Measurements from ENCODE around the gene TMEM151A. TPM values are rescaled to one million over a fixed set of nuclear protein-coding genes. Genes with fewer than 3 reads are reported as not detected.

The TMEM151A gene
- total RNA-seq, 1 experiment from 2014 or later, result 1.5 TPM

DNA sequence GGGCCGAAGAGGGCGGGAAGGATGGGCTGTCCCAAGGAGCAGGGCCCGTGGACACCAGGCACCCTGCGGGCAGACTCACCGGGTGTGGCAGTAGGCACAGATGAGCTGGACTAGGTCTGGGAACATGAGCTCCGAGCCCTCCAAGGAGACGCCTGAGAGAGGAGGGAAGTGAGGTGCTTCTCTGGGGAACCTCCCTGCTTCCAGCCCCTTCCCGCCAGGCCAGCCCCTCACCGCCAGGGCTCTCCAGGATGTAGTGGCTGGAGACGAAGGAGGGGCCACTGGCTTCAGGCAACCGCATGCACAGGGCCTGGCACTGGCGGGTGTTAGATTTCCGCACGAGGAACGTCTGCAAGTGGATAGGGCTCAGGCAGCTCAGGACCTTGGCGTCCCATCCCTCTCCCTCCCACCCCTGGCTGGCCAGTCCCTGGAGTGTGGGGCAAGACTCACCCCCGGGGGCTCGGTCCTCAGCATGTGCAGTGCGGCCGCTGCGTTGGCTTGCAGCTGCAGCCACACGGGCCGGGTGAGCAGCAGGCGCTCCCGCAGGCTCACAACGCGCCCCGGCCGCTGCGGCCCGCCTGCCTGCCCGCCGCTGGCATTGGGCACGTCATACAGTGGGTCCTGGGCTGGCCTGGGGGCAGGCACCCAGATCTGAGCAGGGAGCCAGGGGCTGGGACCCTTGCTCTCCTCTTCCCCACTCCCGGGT lies 44.0 kb downstream of the TMEM151A start:
- peaks cover 7% of the 10 kb centered on the region for H3K36me3 ChIP-seq (ENCODE audit: insufficient read depth, low read length, poor library complexity, severe bottlenecking)
- H3K4me3 ChIP-seq (ENCODE audit: low read depth, low read length, poor library complexity, severe bottlenecking), result peak overlapping the region; percentile 38
- intact Hi-C loops (cut with micrococcal nuclease; ENCODE audit: unreplicated experiment), result no loop called here
- TF ChIP-seq EZH2 (IDR thresholded peaks at IDR 0.05; ENCODE audit: borderline replicate concordance, low read depth, low read length, poor library complexity, severe bottlenecking), result no peak
- TF ChIP-seq, protein P1, sequence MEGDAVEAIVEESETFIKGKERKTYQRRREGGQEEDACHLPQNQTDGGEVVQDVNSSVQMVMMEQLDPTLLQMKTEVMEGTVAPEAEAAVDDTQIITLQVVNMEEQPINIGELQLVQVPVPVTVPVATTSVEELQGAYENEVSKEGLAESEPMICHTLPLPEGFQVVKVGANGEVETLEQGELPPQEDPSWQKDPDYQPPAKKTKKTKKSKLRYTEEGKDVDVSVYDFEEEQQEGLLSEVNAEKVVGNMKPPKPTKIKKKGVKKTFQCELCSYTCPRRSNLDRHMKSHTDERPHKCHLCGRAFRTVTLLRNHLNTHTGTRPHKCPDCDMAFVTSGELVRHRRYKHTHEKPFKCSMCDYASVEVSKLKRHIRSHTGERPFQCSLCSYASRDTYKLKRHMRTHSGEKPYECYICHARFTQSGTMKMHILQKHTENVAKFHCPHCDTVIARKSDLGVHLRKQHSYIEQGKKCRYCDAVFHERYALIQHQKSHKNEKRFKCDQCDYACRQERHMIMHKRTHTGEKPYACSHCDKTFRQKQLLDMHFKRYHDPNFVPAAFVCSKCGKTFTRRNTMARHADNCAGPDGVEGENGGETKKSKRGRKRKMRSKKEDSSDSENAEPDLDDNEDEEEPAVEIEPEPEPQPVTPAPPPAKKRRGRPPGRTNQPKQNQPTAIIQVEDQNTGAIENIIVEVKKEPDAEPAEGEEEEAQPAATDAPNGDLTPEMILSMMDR (conservative IDR thresholded peaks at IDR 0.05; ENCODE audit: low read depth, low read length), result no peak
- H3K4me1 ChIP-seq (ENCODE audit: insufficient read depth, low read length, poor library complexity, severe bottlenecking), result peaks cover 25% of the 10 kb centered on the region
- H3K9me3 ChIP-seq (ENCODE audit: low read depth, low read length, poor library complexity, severe bottlenecking), result no peaks in the 10 kb centered on the region
- ChIA-PET CTCF (interaction anchor here (1.0 kb wide), 1 partner anchor 24 kb away, joined by 3 read pairs; no protein-coding TSS in a partner anchor), POLR2A (ENCODE audit: low non-redundant PET) (interaction anchor here (0.5 kb wide), 1 partner anchor 35 kb away, joined by 7 read pairs; no protein-coding TSS in a partner anchor)
- BruUV-seq (replicated peaks), result no TSS peak
- H3K27ac ChIP-seq (ENCODE audit: low read depth, low read length, poor library complexity, severe bottlenecking), result peak overlapping the region; percentile 69
- DNase-seq (ENCODE audit: low spot score), result no peak
- H3K27me3 ChIP-seq (replicated peaks; ENCODE audit: insufficient read depth, low read depth, low read length, poor library complexity), result no peaks in the 10 kb centered on the region

DNA sequence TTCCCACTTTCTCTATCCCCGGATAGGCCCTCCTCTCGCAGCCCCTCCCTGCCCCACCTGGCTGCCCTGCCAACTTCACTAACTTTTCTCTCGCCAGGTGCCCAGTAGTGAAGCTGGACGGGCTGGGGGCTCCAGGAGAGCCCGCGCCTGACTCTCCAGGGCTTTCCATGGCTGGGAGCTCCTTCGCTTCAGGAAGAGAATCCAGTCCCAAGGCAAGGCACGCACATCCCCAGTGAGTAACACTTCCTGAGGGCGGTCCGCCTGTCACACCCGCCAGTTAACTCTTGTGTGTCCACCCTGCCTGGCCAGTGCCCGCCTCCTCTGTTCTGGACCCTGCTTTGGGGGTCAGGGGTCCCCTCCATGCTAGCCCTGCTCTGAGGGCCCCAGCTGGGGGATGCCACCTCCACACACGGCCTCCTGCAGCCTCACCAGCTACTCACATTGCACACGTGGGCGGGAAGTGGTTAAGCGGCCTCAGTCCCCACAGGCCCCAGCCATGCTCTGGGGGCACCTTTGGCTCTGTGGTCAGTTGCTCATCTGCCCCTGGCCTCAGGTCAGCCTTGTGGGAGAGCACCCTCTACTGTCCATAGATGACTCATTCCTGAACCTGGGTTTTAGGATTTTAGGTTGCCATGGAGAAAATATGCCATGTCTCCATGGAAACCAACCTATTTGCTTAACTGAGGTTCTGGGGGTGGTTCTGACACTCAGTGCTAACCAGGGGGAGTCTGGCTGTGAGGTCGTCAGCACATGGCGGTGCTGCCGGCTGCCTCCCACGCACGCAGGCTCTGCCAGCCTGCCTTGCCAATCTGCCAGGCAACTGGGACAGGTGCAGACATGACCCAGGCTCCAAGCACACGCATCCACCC lies 44.8 kb downstream of the TMEM151A start, which contains the start of gene RIN1:
RIN1 (minus strand) TSS at position 201 of the 869 bp plus-strand sequence; CDS start at position 169, 32 bp downstream.
- Histone ChIP-seq H3K27me3 (replicated peaks; ENCODE audit: insufficient read depth, low read depth, low read length, poor library complexity) (no peaks in the 10 kb centered on the region), H3K9me3 (ENCODE audit: low read depth, low read length, poor library complexity, severe bottlenecking) (no peaks in the 10 kb centered on the region), H3K27ac (ENCODE audit: low read depth, low read length, poor library complexity, severe bottlenecking) (peak within 1 kb of the TSS; percentile 69), H3K36me3 (ENCODE audit: insufficient read depth, low read length, poor library complexity, severe bottlenecking) (peaks cover 10% of the 10 kb centered on the region), H3K4me1 (ENCODE audit: insufficient read depth, low read length, poor library complexity, severe bottlenecking) (peaks cover 25% of the 10 kb centered on the region), H3K4me3 (ENCODE audit: low read depth, low read length, poor library complexity, severe bottlenecking) (peak within 1 kb of the TSS; percentile 38)
- ChIA-PET POLR2A (ENCODE audit: low non-redundant PET) (no interaction called here), CTCF (no interaction called here)
- no peak for TF ChIP-seq EZH2 (IDR thresholded peaks at IDR 0.05; ENCODE audit: borderline replicate concordance, low read depth, low read length, poor library complexity, severe bottlenecking)
- TF ChIP-seq, protein P1 (conservative IDR thresholded peaks at IDR 0.05; ENCODE audit: low read depth, low read length), result peak; percentile 56
- peak; percentile 68 for DNase-seq (ENCODE audit: low spot score)
- intact Hi-C loops (cut with micrococcal nuclease; ENCODE audit: unreplicated experiment), result no loop called here
- no TSS peak for BruUV-seq (replicated peaks)

DNA sequence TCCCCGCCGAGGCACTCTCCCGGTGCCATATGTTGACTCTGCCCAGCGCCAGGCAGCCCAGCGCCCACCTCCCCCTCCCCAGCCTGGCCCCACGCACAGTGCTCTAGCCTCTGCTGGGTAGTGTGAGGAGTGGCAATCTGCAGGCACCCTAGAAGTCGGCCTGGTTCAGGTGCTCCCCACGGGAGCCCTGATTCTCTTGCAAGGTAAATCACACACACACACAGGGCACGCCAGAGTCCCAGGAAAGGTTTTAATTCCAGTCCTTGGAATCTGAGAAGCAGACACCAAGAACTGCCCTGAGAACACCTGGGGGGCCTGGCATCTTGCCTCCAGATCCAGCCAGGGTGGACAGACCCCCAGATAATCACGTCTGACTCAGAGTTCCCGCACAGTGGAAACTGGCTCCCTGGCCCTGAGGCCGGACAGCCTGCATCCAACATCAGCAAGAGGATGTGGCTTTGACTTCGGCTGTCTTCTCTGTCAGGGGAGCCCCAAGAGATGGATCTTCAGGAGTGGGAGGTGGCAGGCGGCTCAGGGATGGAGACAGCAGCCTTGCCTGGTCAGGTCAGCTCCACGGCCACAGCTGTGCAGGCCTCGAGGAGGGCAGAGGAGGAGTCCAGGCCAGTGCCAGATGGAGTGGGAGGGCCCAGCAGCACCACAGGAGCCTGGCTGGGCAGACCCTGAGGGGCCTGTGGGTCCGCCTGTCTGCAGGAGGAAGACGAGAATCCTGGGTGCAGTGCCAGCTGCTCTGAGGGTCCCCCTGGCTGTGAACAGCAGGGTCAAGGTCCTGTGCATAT lies 45.6 kb downstream of the TMEM151A start:
- no TSS peak for BruUV-seq (replicated peaks)
- no peak overlapping the region for H3K4me3 ChIP-seq (ENCODE audit: low read depth, low read length, poor library complexity, severe bottlenecking)
- H3K4me1 ChIP-seq (ENCODE audit: insufficient read depth, low read length, poor library complexity, severe bottlenecking), result peaks cover 25% of the 10 kb centered on the region
- ChIA-PET POLR2A (ENCODE audit: low non-redundant PET) (no interaction called here), CTCF (no interaction called here)
- H3K27ac ChIP-seq (ENCODE audit: low read depth, low read length, poor library complexity, severe bottlenecking), result peak overlapping the region; percentile 69
- DNase-seq (ENCODE audit: low spot score), result no peak
- intact Hi-C loops (cut with micrococcal nuclease; ENCODE audit: unreplicated experiment), result no loop called here
- H3K9me3 ChIP-seq (ENCODE audit: low read depth, low read length, poor library complexity, severe bottlenecking), result no peaks in the 10 kb centered on the region
- H3K27me3 ChIP-seq (replicated peaks; ENCODE audit: insufficient read depth, low read depth, low read length, poor library complexity), result no peaks in the 10 kb centered on the region
- H3K36me3 ChIP-seq (ENCODE audit: insufficient read depth, low read length, poor library complexity, severe bottlenecking), result peaks cover 16% of the 10 kb centered on the region
- TF ChIP-seq, protein P1 (conservative IDR thresholded peaks at IDR 0.05; ENCODE audit: low read depth, low read length), result no peak
- TF ChIP-seq EZH2 (IDR thresholded peaks at IDR 0.05; ENCODE audit: borderline replicate concordance, low read depth, low read length, poor library complexity, severe bottlenecking), result no peak

Measured in A673 (cell line).